IMR-90 (cell line): ENCODE measurements around the gene PAQR9. TPM values are rescaled to one million over a fixed set of nuclear protein-coding genes. Genes with fewer than 3 reads are reported as not detected.
A peak's percentile ranks its signal among the peaks of the same experiment; 100 is the strongest.

ENCODE experiments used
- ATAC-seq: fragments of 200-7000 bp; cut with Tn5 transposase; 2 replicates; pipeline ENCODE4 v1.9.1; 2020; ENCODE audit warnings: low read depth, mild to moderate bottlenecking, moderate library complexity
- BruUV-seq: library from RNA; stranded (reverse); fragments of 400-500 nt; replicated peaks from 2 replicates; lab custom pipeline; 2021; lab: Mats Ljungman, UMichigan
- CTCF ChIA-PET: fragments of 300-600 bp; formaldehyde crosslinking; extraction: SDS; loops from one replicate; lab custom pipeline; 2021; ENCODE audit warnings: antibody characterized with exemption; lab: Yijun Ruan, JAX
- POLR2A ChIA-PET: fragments of 300-600 bp; sonication (Branson Sonifier 250); formaldehyde crosslinking; loops from one replicate; lab custom pipeline; 2022; ENCODE audit warnings: antibody characterized with exemption; ENCODE audit not compliant: unreplicated experiment; lab: Charles Lee
- DNase-seq: peaks from one replicate; pipeline ENCODE4 v3.0.0; 2013
- H2AFZ ChIP-seq: replicated peaks from 2 replicates; pipeline ENCODE3; 2013; ENCODE audit warnings: low read length, mild to moderate bottlenecking; ENCODE audit not compliant: poor library complexity
- H2AK5ac ChIP-seq: 2 replicates; pipeline ENCODE4 v1.6.1; 2013; ENCODE audit warnings: low read depth, low read length, inconsistent platforms
- H2AK9ac ChIP-seq: replicated peaks from 2 replicates; pipeline ENCODE3; 2013; ENCODE audit warnings: mild to moderate bottlenecking, low read depth, low read length, moderate library complexity; ENCODE audit not compliant: poor library complexity
- H2BK120ac ChIP-seq: 2 replicates; pipeline ENCODE4 v1.6.1; 2013; ENCODE audit warnings: low read depth, low read length, inconsistent platforms
- H2BK15ac ChIP-seq: 3 replicates; pipeline ENCODE4 v1.6.1; 2013; ENCODE audit warnings: low read depth, low read length, inconsistent platforms
- H2BK20ac ChIP-seq: 2 replicates; pipeline ENCODE4 v1.6.1; 2013; ENCODE audit warnings: low read depth, mild to moderate bottlenecking, inconsistent platforms, low read length, moderate library complexity
- H2BK5ac ChIP-seq: 2 replicates; pipeline ENCODE4 v1.6.1; 2013; ENCODE audit warnings: mild to moderate bottlenecking, low read depth, low read length, inconsistent platforms; ENCODE audit not compliant: poor library complexity, severe bottlenecking
- H3K14ac ChIP-seq: replicated peaks from 2 replicates; pipeline ENCODE4 v1.6.1; 2013; ENCODE audit warnings: low read depth, low read length, inconsistent platforms
- H3K18ac ChIP-seq: 2 replicates; pipeline ENCODE4 v1.6.1; 2013; ENCODE audit warnings: low read depth, low read length, control low read depth
- H3K23ac ChIP-seq: 2 replicates; pipeline ENCODE4 v1.6.1; 2013; ENCODE audit warnings: low read depth, low read length, inconsistent platforms
- H3K27ac ChIP-seq: 2 replicates; pipeline ENCODE4 v1.5.1; 2013; ENCODE audit warnings: mild to moderate bottlenecking, control low read depth, low read length; ENCODE audit not compliant: insufficient read depth
- H3K27me3 ChIP-seq: 2 replicates; pipeline ENCODE4 v1.6.1; 2013; ENCODE audit warnings: low read length; ENCODE audit not compliant: control insufficient read depth, insufficient read depth
- H3K36me3 ChIP-seq: 2 replicates; pipeline ENCODE4 v1.6.1; 2013; ENCODE audit warnings: low read length, mixed read lengths; ENCODE audit not compliant: control insufficient read depth, insufficient read depth
- H3K4ac ChIP-seq: 2 replicates; pipeline ENCODE4 v1.6.1; 2013; ENCODE audit warnings: low read depth, low read length, inconsistent platforms
- H3K4me1 ChIP-seq: 2 replicates; pipeline ENCODE4 v1.6.1; 2013; ENCODE audit warnings: low read length, mixed read lengths; ENCODE audit not compliant: control insufficient read depth, insufficient read depth
- H3K4me2 ChIP-seq: 2 replicates; pipeline ENCODE4 v1.6.1; 2013; ENCODE audit warnings: low read depth, mild to moderate bottlenecking, control low read depth, low read length, moderate library complexity
- H3K4me3 ChIP-seq: 2 replicates; pipeline ENCODE4 v1.5.1; 2013; ENCODE audit warnings: low read depth, mild to moderate bottlenecking, control low read depth, low read length, moderate library complexity; ENCODE audit not compliant: insufficient read depth
- H3K56ac ChIP-seq: 2 replicates; pipeline ENCODE4 v1.6.1; 2013; ENCODE audit warnings: low read length, inconsistent platforms; ENCODE audit not compliant: insufficient read depth; ENCODE audit errors: extremely low read depth
- H3K79me1 ChIP-seq, 2 experiments: 2 replicates each; pipeline ENCODE4 v1.6.1; 2013; ENCODE audit warnings: low read length in 2 of 2, inconsistent platforms in 1 of 2, low read depth in 1 of 2
- H3K9ac ChIP-seq: 2 replicates; pipeline ENCODE4 v1.6.1; 2013; ENCODE audit warnings: low read depth, low read length, control low read depth
- H3K9me1 ChIP-seq: 2 replicates; pipeline ENCODE4 v1.6.1; 2013; ENCODE audit warnings: low read length, inconsistent platforms; ENCODE audit not compliant: insufficient read depth
- H3K9me3 ChIP-seq: 2 replicates; pipeline ENCODE4 v1.6.1; 2013; ENCODE audit warnings: low read length; ENCODE audit not compliant: control insufficient read depth, insufficient read depth
- H4K20me1 ChIP-seq: 2 replicates; pipeline ENCODE4 v1.6.1; 2013; ENCODE audit warnings: low read length, inconsistent platforms; ENCODE audit not compliant: insufficient read depth
- H4K5ac ChIP-seq: 2 replicates; pipeline ENCODE4 v1.6.1; 2013; ENCODE audit warnings: mild to moderate bottlenecking, low read depth, low read length, control low read depth
- H4K8ac ChIP-seq, 2 experiments: 2 replicates each; pipeline ENCODE4 v1.6.1; 2013; ENCODE audit warnings: low read depth in 2 of 2, low read length in 2 of 2, control low read depth in 1 of 2, inconsistent platforms in 1 of 2
- H4K91ac ChIP-seq: 2 replicates; pipeline ENCODE4 v1.6.1; 2013; ENCODE audit warnings: low read depth, low read length, inconsistent platforms; ENCODE audit not compliant: insufficient read depth
- CEBPB ChIP-seq: IDR thresholded peaks from 2 replicates; pipeline ENCODE4 v1.6.1; 2012; ENCODE audit warnings: low read depth, low read length, improper control_type of control experiment
- MAZ ChIP-seq: IDR thresholded peaks from 2 replicates; pipeline ENCODE4 v1.6.1; 2012; ENCODE audit warnings: low read depth, mild to moderate bottlenecking, low read length, improper control_type of control experiment, moderate library complexity, borderline replicate concordance
- WGBS, 2 experiments: methylation state at CpG; one replicate each; pipeline versions ENCODE4 v1.1.5 to v1.1.7; 2013; ENCODE audit warnings: missing lambda C conversion rate in 2 of 2; ENCODE audit not compliant: insufficient read length in 1 of 2; ENCODE audit errors: extremely low coverage in 2 of 2; 5-methylcytosine and 5-hydroxymethylcytosine counted together
- dilution Hi-C: fragments of 300-500 bp; cut with HindIII; formaldehyde crosslinking; loops from one replicate; pipeline ENCODE4 v1.14.3; 2018; ENCODE audit warnings: low sequenced_read_pairs; ENCODE audit not compliant: unreplicated experiment
- in situ Hi-C: fragments of 300-500 bp; cut with MboI; formaldehyde crosslinking; loops from 3 replicates; pipeline ENCODE4 v1.14.3; 2019; ENCODE audit warnings: low sequenced_read_pairs, inconsistent platforms, mixed read lengths
- intact Hi-C: fragments of 100-400 bp; cut with micrococcal nuclease; formaldehyde crosslinking; loops from 2 replicates; pipeline ENCODE4 v1.10.0; 2022
- polyA plus RNA-seq, 3 experiments: library from polyadenylated mRNA; depleted of rRNA; stranded (reverse); fragments of >200 nt; gene quantifications; 2 replicates each; pipeline ENCODE4 v1.2.3, GENCODE V29; 2012; ENCODE audit warnings: low replicate concordance in 1 of 3
- total RNA-seq: library from RNA; depleted of rRNA; stranded (reverse); fragments of >200 nt; gene quantifications from 2 replicates; pipeline ENCODE4 v1.2.3, GENCODE V29; 2012
- TF ChIP-seq, protein P1 (sequence below): fragments of 150-350 bp; IDR thresholded peaks from 2 replicates; pipeline ENCODE4 v1.6.1; 2016; ENCODE audit warnings: low read depth, mild to moderate bottlenecking, low read length, moderate library complexity, borderline replicate concordance

PAQR9 gene
- total and polyA plus RNA-seq, 2 of the 4 experiments (the other 2 are of a cell fraction): 0.05 TPM; not detected in 1

DNA sequence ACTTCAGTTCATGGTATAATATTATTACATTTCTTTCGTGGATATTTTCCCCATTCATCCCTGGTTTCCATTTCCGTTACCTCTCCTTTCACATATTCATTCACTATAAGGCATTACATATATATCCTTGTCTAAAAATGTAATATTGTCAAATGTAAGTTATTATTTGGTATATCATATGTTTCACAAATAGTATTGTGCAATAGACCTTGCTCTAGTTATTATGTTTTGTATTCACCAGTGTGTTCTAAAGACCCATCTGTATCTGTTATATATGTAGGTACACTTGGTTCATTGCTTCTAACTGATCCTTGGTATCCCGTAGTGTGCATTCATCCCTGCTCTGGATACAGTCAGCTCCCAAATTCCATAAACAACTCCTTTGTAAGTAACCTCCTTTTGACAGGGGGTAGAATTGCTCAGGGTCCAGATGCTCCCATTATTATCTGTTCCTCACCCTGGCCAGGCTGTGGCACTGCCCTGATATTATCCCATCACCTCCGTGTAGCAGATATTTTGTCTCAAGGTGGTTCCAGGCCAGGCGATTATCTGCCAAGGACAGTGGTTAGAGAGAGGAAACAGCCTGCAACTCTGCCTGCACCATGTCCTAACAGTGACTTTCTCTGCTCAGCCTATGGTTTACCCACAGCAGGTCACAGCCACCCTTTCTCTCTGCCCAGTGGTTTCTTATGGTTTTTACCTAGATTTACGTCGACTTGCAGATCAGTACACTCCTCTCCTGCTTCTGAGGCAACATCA is 29.2 kb downstream of the PAQR9 start:
- no peak overlapping the region for H4K8ac ChIP-seq
- no peak overlapping the region for H2BK120ac ChIP-seq
- no peak overlapping the region for H3K9ac ChIP-seq
- no peaks in the 10 kb centered on the region for H3K4me1 ChIP-seq
- no peaks in the 10 kb centered on the region for H3K36me3 ChIP-seq
- dilution Hi-C loops (no loop called here), intact Hi-C loops (no loop called here), in situ Hi-C loops (no loop called here)
- H3K4me3 ChIP-seq: no peak overlapping the region
- H4K20me1 ChIP-seq: no peaks in the 10 kb centered on the region
- no peak overlapping the region for H3K18ac ChIP-seq
- no peak overlapping the region for H2BK20ac ChIP-seq
- H4K91ac ChIP-seq: no peak overlapping the region
- no peak overlapping the region for H2AK5ac ChIP-seq
- H3K56ac ChIP-seq: no peak overlapping the region
- BruUV-seq: no TSS peak
- ATAC-seq: no peak
- 83% methylated on average over 1 of the region's 7 CpGs; no CpG with 5 or more reads in 1 of the 2 experiments for whole genome bisulfite sequencing, 2 experiments
- ChIA-PET POLR2A (no interaction called here), CTCF (no interaction called here)
- no peak for DNase-seq
- no peaks in the 10 kb centered on the region for H3K9me1 ChIP-seq
- no peak overlapping the region for H3K27ac ChIP-seq
- H3K9me3 ChIP-seq: no peaks in the 10 kb centered on the region
- H3K27me3 ChIP-seq: peaks cover 17% of the 10 kb centered on the region
- no peak overlapping the region for H3K4me2 ChIP-seq
- H2AK9ac ChIP-seq: no peak overlapping the region
- H2AFZ ChIP-seq: peak overlapping the region; percentile 11
- H2BK5ac ChIP-seq: no peak overlapping the region
- TF ChIP-seq CEBPB (peak; percentile 77), MAZ (no peak)
- TF ChIP-seq, protein P1, sequence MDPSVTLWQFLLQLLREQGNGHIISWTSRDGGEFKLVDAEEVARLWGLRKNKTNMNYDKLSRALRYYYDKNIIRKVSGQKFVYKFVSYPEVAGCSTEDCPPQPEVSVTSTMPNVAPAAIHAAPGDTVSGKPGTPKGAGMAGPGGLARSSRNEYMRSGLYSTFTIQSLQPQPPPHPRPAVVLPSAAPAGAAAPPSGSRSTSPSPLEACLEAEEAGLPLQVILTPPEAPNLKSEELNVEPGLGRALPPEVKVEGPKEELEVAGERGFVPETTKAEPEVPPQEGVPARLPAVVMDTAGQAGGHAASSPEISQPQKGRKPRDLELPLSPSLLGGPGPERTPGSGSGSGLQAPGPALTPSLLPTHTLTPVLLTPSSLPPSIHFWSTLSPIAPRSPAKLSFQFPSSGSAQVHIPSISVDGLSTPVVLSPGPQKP: no peak
- H3K14ac ChIP-seq: no peak overlapping the region
- no peaks in the 10 kb centered on the region for H3K79me1 ChIP-seq
- H3K4ac ChIP-seq: no peak overlapping the region
- no peak overlapping the region for H3K23ac ChIP-seq
- H2BK15ac ChIP-seq: no peak overlapping the region
- no peak overlapping the region for H4K5ac ChIP-seq
